Neural cell (in vitro differentiated cells): ENCODE results near the gene STC2. TPM values are rescaled to one million over a fixed set of nuclear protein-coding genes. Genes with fewer than 3 reads are reported as not detected.

ENCODE experiments used
- H2AFZ ChIP-seq: fragments of 200-600, 300-800 bp; sonication (generic), shearing (Covaris generic); 2 replicates; pipeline ENCODE4 v1.6.0; 2014; ENCODE audit warnings: low read depth, mild to moderate bottlenecking, antibody characterized with exemption, low read length, moderate library complexity
- H3F3A ChIP-seq: fragments of 200-600 bp; shearing (Covaris generic); 2 replicates; pipeline ENCODE4 v1.6.1; 2016; ENCODE audit warnings: mild to moderate bottlenecking, moderate library complexity, mixed read lengths, antibody characterized with exemption, low read length; ENCODE audit not compliant: insufficient read depth, poor library complexity, severe bottlenecking
- H3K27ac ChIP-seq: fragments of 200-600, 300-800 bp; sonication (generic), shearing (Covaris generic); 2 replicates; pipeline ENCODE4 v1.5.1; 2014; ENCODE audit warnings: mild to moderate bottlenecking, low read length, moderate library complexity
- H3K27me3 ChIP-seq: fragments of 300-800, 200-600 bp; sonication (generic), shearing (Covaris generic); 2 replicates; pipeline ENCODE4 v1.6.0; 2014; ENCODE audit warnings: mild to moderate bottlenecking, low read depth, low read length, moderate library complexity; ENCODE audit not compliant: insufficient read depth
- H3K36me3 ChIP-seq: fragments of 300-800, 200-600 bp; sonication (generic), shearing (Covaris generic); 2 replicates; pipeline ENCODE4 v1.5.1; 2014; ENCODE audit warnings: mild to moderate bottlenecking, antibody characterized with exemption, low read length, moderate library complexity; ENCODE audit not compliant: insufficient read depth
- H3K4me2 ChIP-seq: fragments of 300-800, 200-600 bp; sonication (generic), shearing (Covaris generic); 2 replicates; pipeline ENCODE4 v1.6.0; 2014; ENCODE audit warnings: mild to moderate bottlenecking, low read length
- H3K4me3 ChIP-seq: fragments of 300-800, 200-600 bp; sonication (generic), shearing (Covaris generic); 2 replicates; pipeline ENCODE4 v1.5.1; 2014; ENCODE audit warnings: mild to moderate bottlenecking, low read length, moderate library complexity
- H3K79me2 ChIP-seq: fragments of 200-600 bp; shearing (Covaris generic); replicated peaks from 2 replicates; pipeline ENCODE4 v1.6.0; 2014; ENCODE audit warnings: mild to moderate bottlenecking, low read length, moderate library complexity; ENCODE audit not compliant: insufficient read depth
- H3K9ac ChIP-seq: fragments of 300-800, 200-600 bp; sonication (generic), shearing (Covaris generic); 2 replicates; pipeline ENCODE4 v1.6.1; 2016; ENCODE audit warnings: mild to moderate bottlenecking, low read length, mixed read lengths
- H3K9me2 ChIP-seq: fragments of 200-600 bp; shearing (Covaris generic); 2 replicates; pipeline ENCODE4 v1.6.1; 2016; ENCODE audit warnings: mild to moderate bottlenecking, low read length, mixed read lengths; ENCODE audit not compliant: insufficient read depth
- H3K9me3 ChIP-seq: fragments of 200-600, 300-800 bp; sonication (generic), shearing (Covaris generic); 2 replicates; pipeline ENCODE4 v1.6.1; 2016; ENCODE audit warnings: mild to moderate bottlenecking, mixed run types, low read length, moderate library complexity, mixed read lengths
- H4K20me1 ChIP-seq: fragments of 200-600 bp; shearing (Covaris generic); 2 replicates; pipeline ENCODE4 v1.6.1; 2016; ENCODE audit warnings: mild to moderate bottlenecking, mixed run types; ENCODE audit not compliant: insufficient read depth
- CTCF ChIP-seq: fragments of 450-650 bp; IDR thresholded peaks from 2 replicates; pipeline ENCODE4 v1.5.1; 2014; ENCODE audit warnings: antibody characterized with exemption, mild to moderate bottlenecking, moderate library complexity; ENCODE audit not compliant: poor library complexity, severe bottlenecking
- EP300 ChIP-seq: fragments of 450-650 bp; conservative IDR thresholded peaks from 2 replicates; pipeline ENCODE4 v1.6.1; 2014; ENCODE audit warnings: antibody characterized with exemption, mild to moderate bottlenecking, moderate library complexity; ENCODE audit not compliant: poor library complexity, severe bottlenecking
- EZH2 ChIP-seq: fragments of 200-600, 300-800 bp; shearing (Covaris generic), sonication (generic); IDR thresholded peaks from 2 replicates; pipeline ENCODE4 v1.6.1; 2014; ENCODE audit warnings: antibody characterized with exemption, low read length, borderline replicate concordance, mild to moderate bottlenecking; ENCODE audit not compliant: insufficient read depth, poor library complexity, severe bottlenecking
- MXI1 ChIP-seq: fragments of 450-650 bp; conservative IDR thresholded peaks from 2 replicates; pipeline ENCODE4 v1.6.1; 2014; ENCODE audit warnings: antibody characterized with exemption, mild to moderate bottlenecking; ENCODE audit not compliant: poor library complexity, severe bottlenecking
- POLR2AphosphoS5 ChIP-seq: IDR thresholded peaks from 2 replicates; pipeline ENCODE4 v1.6.1; 2012
- RAD21 ChIP-seq: fragments of 450-650 bp; conservative IDR thresholded peaks from 2 replicates; pipeline ENCODE4 v1.6.1; 2014; ENCODE audit warnings: antibody characterized with exemption, mild to moderate bottlenecking, moderate library complexity
- REST ChIP-seq: IDR thresholded peaks from 2 replicates; pipeline ENCODE4 v1.6.1; 2012; ENCODE audit warnings: borderline replicate concordance
- SMC3 ChIP-seq: fragments of 450-650 bp; conservative IDR thresholded peaks from 2 replicates; pipeline ENCODE4 v1.6.1; 2014; ENCODE audit warnings: antibody characterized with exemption, mild to moderate bottlenecking, moderate library complexity; ENCODE audit not compliant: poor library complexity
- TAF1 ChIP-seq: IDR thresholded peaks from 2 replicates; pipeline ENCODE4 v1.6.1; 2012; ENCODE audit warnings: low read depth
- polyA plus RNA-seq: library from polyadenylated mRNA; depleted of rRNA; stranded (reverse); fragments of >200 nt; gene quantifications from 2 replicates; pipeline ENCODE4 v1.2.3, GENCODE V29; 2014

STC2 gene
- polyA plus RNA-seq, 1 donor from 2014 or later = 0.09 TPM

GRCh38 chr5:173300389-173301047, 27.7 kb downstream of the STC2 start:
- Histone ChIP-seq H2AFZ (no peak overlapping the region), H3K4me3 (no peak overlapping the region), H3F3A (no peaks in the 10 kb centered on the region)

GRCh38 chr5:173299820-173300219, 28.4 kb downstream of the STC2 start:
- Histone ChIP-seq H3K36me3 (no peaks in the 10 kb centered on the region), H3K27me3 (no peaks in the 10 kb centered on the region), H3K9ac (no peak overlapping the region), H3K9me2 (no peaks in the 10 kb centered on the region), H3K27ac (no peak overlapping the region), H3K4me2 (no peak overlapping the region), H3K79me2 (no peaks in the 10 kb centered on the region), H4K20me1 (no peaks in the 10 kb centered on the region), H3K4me3 (no peak overlapping the region), H3F3A (no peaks in the 10 kb centered on the region), H3K9me3 (no peaks in the 10 kb centered on the region), H2AFZ (no peak overlapping the region)
- TF ChIP-seq CTCF = no peak

More at GRCh38 chr5:173300389-173301047, 27.7 kb downstream of the STC2 start:
- Histone ChIP-seq H3K9me3 (no peaks in the 10 kb centered on the region), H3K4me2 (no peak overlapping the region), H3K79me2 (no peaks in the 10 kb centered on the region), H3K36me3 (no peaks in the 10 kb centered on the region), H3K9me2 (no peaks in the 10 kb centered on the region), H3K27ac (no peak overlapping the region), H4K20me1 (no peaks in the 10 kb centered on the region), H3K9ac (no peak overlapping the region), H3K27me3 (no peaks in the 10 kb centered on the region)
- TF ChIP-seq TAF1 = no peak
- no peak for TF ChIP-seq RAD21
- TF ChIP-seq REST = no peak
- no peak for TF ChIP-seq EP300
- TF ChIP-seq CTCF = no peak
- no peak for TF ChIP-seq SMC3
- no peak for TF ChIP-seq POLR2AphosphoS5
- no peak for TF ChIP-seq MXI1
- no peak for TF ChIP-seq EZH2
